Common myeloid progenitor, CD34-positive (primary cell): ENCODE data around the gene VNN1.
A peak's percentile ranks its signal among the peaks of the same experiment; 100 is the strongest.
"Not testable (repeated sequence)": the region's sequence is repeated elsewhere in the genome, so short reads cannot be mapped to it uniquely, and the experiment has no call there.

Experiments used
- CTCF ChIA-PET: fragments of 350-600 bp; sonication (Branson Sonifier 250); formaldehyde crosslinking; loops from one replicate; lab custom pipeline; 2021; ENCODE audit warnings: antibody characterized with exemption; lab: Charles Lee
- POLR2A ChIA-PET: fragments of 350-600 bp; sonication (Branson Sonifier 250); formaldehyde crosslinking; loops from one replicate; lab custom pipeline; 2021; ENCODE audit warnings: antibody characterized with exemption; lab: Charles Lee
- DNase-seq, 3 donors: peaks; one replicate each; pipeline versions ENCODE4 v3.0.0 to v3.0.0-alpha.2; 2013
- H3K27ac ChIP-seq, 2 experiments: 1 replicate in 1 of 2; 2 replicates in 1 of 2; pipeline ENCODE4 v1.7.0; 2013; ENCODE audit warnings: inconsistent platforms in 2 of 2, low read length in 2 of 2, mild to moderate bottlenecking in 2 of 2, low read depth in 1 of 2, moderate library complexity in 1 of 2; ENCODE audit not compliant: severe bottlenecking in 2 of 2, insufficient read depth in 1 of 2, poor library complexity in 1 of 2
- H3K27me3 ChIP-seq, 5 experiments: replicated peaks in 2 of 5; 1 replicate in 3 of 5; 2 replicates in 2 of 5; pipeline versions ENCODE4 v1.6.1 to v1.7.0; 2013; ENCODE audit warnings: low read length in 4 of 5, mild to moderate bottlenecking in 2 of 5, moderate library complexity in 2 of 5, inconsistent platforms in 1 of 5; ENCODE audit not compliant: insufficient read depth in 5 of 5, control insufficient read depth in 4 of 5
- H3K36me3 ChIP-seq, 4 experiments: 1 replicate in 2 of 4; 2 replicates in 2 of 4; pipeline versions ENCODE4 v1.6.1 to v1.7.0; 2013; ENCODE audit warnings: low read length in 3 of 4, control low read depth in 1 of 4, mild to moderate bottlenecking in 1 of 4; ENCODE audit not compliant: control insufficient read depth in 4 of 4, insufficient read depth in 4 of 4
- H3K4me1 ChIP-seq, 4 experiments: 1 replicate in 3 of 4; 2 replicates in 1 of 4; pipeline versions ENCODE4 v1.6.1 to v1.7.1; 2013; ENCODE audit warnings: low read length in 3 of 4, mild to moderate bottlenecking in 3 of 4, control low read depth in 1 of 4, inconsistent platforms in 1 of 4, moderate library complexity in 1 of 4; ENCODE audit not compliant: control insufficient read depth in 4 of 4, insufficient read depth in 4 of 4; ENCODE audit errors: control extremely low read depth in 1 of 4
- H3K4me3 ChIP-seq, 7 experiments: 1 replicate in 4 of 7; 2 replicates in 3 of 7; pipeline versions ENCODE4 v1.5.1 to v1.7.0; 2013; ENCODE audit warnings: mild to moderate bottlenecking in 7 of 7, low read length in 6 of 7, moderate library complexity in 6 of 7, inconsistent platforms in 2 of 7, low read depth in 2 of 7, control low read depth in 1 of 7; ENCODE audit not compliant: insufficient read depth in 4 of 7, control insufficient read depth in 1 of 7; ENCODE audit errors: extremely low read depth in 1 of 7
- H3K9me3 ChIP-seq, 5 experiments: 1 replicate in 4 of 5; 2 replicates in 1 of 5; pipeline versions ENCODE4 v1.6.1 to v1.7.1; 2013; ENCODE audit warnings: low read length in 4 of 5, mild to moderate bottlenecking in 2 of 5, inconsistent platforms in 1 of 5, low read depth in 1 of 5, moderate library complexity in 1 of 5; ENCODE audit not compliant: control insufficient read depth in 4 of 5, insufficient read depth in 2 of 5; ENCODE audit errors: control extremely low read depth in 1 of 5
- WGBS: methylation state at CpG from one replicate; pipeline ENCODE4 v1.1.5; 2013; ENCODE audit not compliant: insufficient coverage; 5-methylcytosine and 5-hydroxymethylcytosine counted together

Gene VNN1

GRCh38 chr6:132650429-132650828 lies 63.4 kb downstream of the VNN1 start:
- DNase-seq = no peak
- WGBS = 100% methylated on average over 1 of the region's 1 CpG
- Histone ChIP-seq H3K4me3 (no peak overlapping the region), H3K9me3 (peaks cover 0 to 1% (median 0%) of the 10 kb centered on the region in 5 experiments), H3K27me3 (no peaks in the 10 kb centered on the region), H3K4me1 (no peaks in the 10 kb centered on the region), H3K36me3 (no peaks in the 10 kb centered on the region), H3K27ac (no peak overlapping the region)
- POLR2A ChIA-PET = no interaction called here
- CTCF ChIA-PET = interaction anchor here (1.0 kb wide), 1 partner anchor 16 kb away, joined by 3 read pairs; no protein-coding TSS in a partner anchor

GRCh38 chr6:132648828-132649227 lies 65.0 kb downstream of the VNN1 start:
- ChIA-PET CTCF (no interaction called here), POLR2A (no interaction called here)
- 100% methylated on average over 2 of the region's 2 CpGs for WGBS
- H3K27me3 ChIP-seq = no peaks in the 10 kb centered on the region
- H3K4me1 ChIP-seq = no peaks in the 10 kb centered on the region
- no peak for DNase-seq
- H3K4me3 ChIP-seq = no peak overlapping the region
- H3K27ac ChIP-seq = no peak overlapping the region
- H3K36me3 ChIP-seq = no peaks in the 10 kb centered on the region
- peaks cover 0 to 1% (median 0%) of the 10 kb centered on the region in 5 experiments for H3K9me3 ChIP-seq

- POLR2A ChIA-PET = no interaction called here
- no CpG with 5 or more reads among the region's 2 CpGs for WGBS
- H3K27ac ChIP-seq = no peak overlapping the region
- H3K9me3 ChIP-seq = peaks cover 0 to 1% (median 0%) of the 10 kb centered on the region in 5 experiments
- H3K4me1 ChIP-seq = no peaks in the 10 kb centered on the region
- no peak overlapping the region for H3K4me3 ChIP-seq
- peak in 2 of 3 donors; percentile 59 to 72 for DNase-seq
- H3K36me3 ChIP-seq = no peaks in the 10 kb centered on the region
- H3K27me3 ChIP-seq = no peaks in the 10 kb centered on the region
- CTCF ChIA-PET = no interaction called here
Observed at GRCh38 chr6:132648356-132648755, 65.5 kb downstream of the VNN1 start.

GRCh38 chr6:132643547-132643946 lies 70.3 kb downstream of the VNN1 start:
- no peaks in the 10 kb centered on the region for H3K4me1 ChIP-seq
- peak in 2 of 3 donors; percentile 1 for DNase-seq
- H3K27ac ChIP-seq = no peak overlapping the region
- CTCF ChIA-PET = no interaction called here
- H3K9me3 ChIP-seq = peaks cover 0 to 1% (median 0%) of the 10 kb centered on the region in 5 experiments
- H3K36me3 ChIP-seq = no peaks in the 10 kb centered on the region
- no peaks in the 10 kb centered on the region for H3K27me3 ChIP-seq
- WGBS = 80% methylated on average over 3 of the region's 3 CpGs
- POLR2A ChIA-PET = no interaction called here
- no peak overlapping the region for H3K4me3 ChIP-seq

GRCh38 chr6:132637135-132637534 lies 76.7 kb downstream of the VNN1 start:
- H3K4me3 ChIP-seq, POLR2A ChIA-PET, H3K9me3 ChIP-seq, CTCF ChIA-PET, H3K36me3 ChIP-seq, DNase-seq, H3K27ac ChIP-seq, H3K4me1 ChIP-seq, H3K27me3 ChIP-seq: not testable (repeated sequence)
- no CpG with 5 or more reads among the region's 1 CpG for WGBS

- H3K27me3 ChIP-seq, H3K4me1 ChIP-seq, H3K27ac ChIP-seq, H3K9me3 ChIP-seq, DNase-seq, POLR2A ChIA-PET, H3K4me3 ChIP-seq, H3K36me3 ChIP-seq: not testable (repeated sequence)
- CTCF ChIA-PET = interaction anchor here (1.3 kb wide), 1 partner anchor 11 kb away, joined by 4 read pairs; no protein-coding TSS in a partner anchor
- 100% methylated on average over 3 of the region's 3 CpGs for WGBS
Observed at GRCh38 chr6:132635906-132636305, 77.9 kb downstream of the VNN1 start.

- H3K36me3 ChIP-seq, H3K4me3 ChIP-seq, H3K27ac ChIP-seq, DNase-seq, POLR2A ChIA-PET, H3K9me3 ChIP-seq, H3K27me3 ChIP-seq, H3K4me1 ChIP-seq: not testable (repeated sequence)
- CTCF ChIA-PET = interaction anchor here (1.3 kb wide), 2 partner anchors 10 to 34 kb away, joined by 3 to 4 read pairs; no protein-coding TSS in a partner anchor
- 89% methylated on average over 3 of the region's 3 CpGs for WGBS
Observed at GRCh38 chr6:132635288-132635687, 78.6 kb downstream of the VNN1 start.
